ENCODE results near the gene ADAMTS16.

Gene ADAMTS16

DNA sequence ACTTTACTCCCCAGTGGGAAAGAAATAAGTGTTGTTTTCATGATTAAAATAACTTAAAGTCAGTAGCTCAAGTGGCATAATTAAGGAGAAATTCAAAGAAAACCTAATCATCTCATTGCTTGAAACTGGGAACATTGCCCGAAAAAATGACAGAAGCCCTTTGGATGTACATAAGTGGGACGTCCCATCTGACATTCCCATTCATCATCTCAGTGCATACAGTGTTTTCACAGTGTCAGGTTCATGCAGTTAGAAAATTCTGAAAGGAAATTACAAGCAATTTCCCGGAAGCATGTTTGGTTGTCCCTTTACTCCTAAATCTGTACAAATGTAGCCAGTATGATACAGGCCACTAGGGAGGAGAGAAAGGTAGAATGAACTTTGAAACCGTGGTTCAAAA lies 95.6 kb downstream of the ADAMTS16 start:
- DNase-seq, result peak; percentile 12

GRCh38 chr5:5239191-5239590 lies 99.1 kb downstream of the ADAMTS16 start:
- no peak for DNase-seq

DNA sequence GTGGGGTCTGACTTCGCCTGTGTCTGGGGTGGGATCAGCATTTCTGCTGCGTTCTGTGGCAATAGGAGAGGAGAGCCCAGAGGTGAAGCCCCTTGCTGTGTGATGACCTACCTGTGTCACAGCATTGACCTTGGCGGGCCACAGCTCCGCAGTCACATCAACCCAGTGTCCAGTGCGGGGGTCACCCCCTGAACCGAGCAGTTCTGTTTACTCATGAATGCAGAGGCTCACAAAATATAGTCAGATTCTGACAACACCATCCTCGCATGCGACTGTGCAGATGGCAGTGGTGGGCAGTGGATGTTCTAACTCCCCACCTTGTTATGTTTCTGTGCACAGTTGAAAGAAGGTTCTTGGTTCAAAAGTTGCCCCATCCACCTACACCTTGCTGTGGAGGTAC lies 100.1 kb downstream of the ADAMTS16 start:
- DNase-seq, result no peak

- DNase-seq, result no peak
Observed at GRCh38 chr5:5242056-5242455, 101.9 kb downstream of the ADAMTS16 start.

DNA sequence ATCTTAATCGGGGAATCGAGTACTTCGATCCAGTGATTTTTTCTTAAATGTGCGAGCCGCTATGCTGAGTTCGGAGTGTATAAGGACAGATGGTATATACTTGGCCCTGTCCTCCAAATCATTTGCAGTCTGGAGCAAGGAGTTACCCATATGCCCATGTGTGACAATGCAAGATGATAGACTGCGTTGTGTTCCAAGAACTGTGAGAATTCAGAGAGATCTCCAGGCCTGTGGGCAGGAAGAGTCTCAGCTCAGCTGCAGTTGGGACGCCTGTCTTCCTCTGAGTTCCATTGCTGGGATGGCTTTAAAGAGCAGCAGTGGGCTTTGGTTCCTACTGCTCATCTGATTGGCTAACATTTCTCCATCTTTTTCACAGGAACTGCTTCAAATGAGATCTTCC lies 106.6 kb downstream of the ADAMTS16 start:
- DNase-seq, result no peak

DNA sequence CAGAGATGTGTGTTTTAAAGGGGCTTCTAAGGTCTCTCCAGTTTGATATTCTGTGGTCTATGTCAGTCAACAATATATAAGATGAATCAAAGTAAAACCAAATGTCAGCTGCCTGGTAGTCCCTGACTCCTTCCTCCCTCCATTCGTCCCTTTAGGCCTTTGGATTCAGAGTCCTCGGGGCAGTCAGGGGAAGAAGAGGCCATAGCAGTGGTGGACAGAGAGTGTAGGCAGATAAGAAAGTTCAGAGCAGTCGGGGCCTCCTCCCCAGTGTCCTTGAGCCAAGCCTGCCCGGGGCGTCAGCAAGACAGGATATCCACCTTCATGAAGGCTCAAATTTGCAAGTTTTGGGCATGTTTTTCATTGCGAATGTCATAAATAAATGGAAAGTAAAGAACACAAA lies 110.6 kb downstream of the ADAMTS16 start:
- DNase-seq, result no peak

- DNase-seq, result no peak
Observed at GRCh38 chr5:5252106-5252505, 112.0 kb downstream of the ADAMTS16 start.

DNA sequence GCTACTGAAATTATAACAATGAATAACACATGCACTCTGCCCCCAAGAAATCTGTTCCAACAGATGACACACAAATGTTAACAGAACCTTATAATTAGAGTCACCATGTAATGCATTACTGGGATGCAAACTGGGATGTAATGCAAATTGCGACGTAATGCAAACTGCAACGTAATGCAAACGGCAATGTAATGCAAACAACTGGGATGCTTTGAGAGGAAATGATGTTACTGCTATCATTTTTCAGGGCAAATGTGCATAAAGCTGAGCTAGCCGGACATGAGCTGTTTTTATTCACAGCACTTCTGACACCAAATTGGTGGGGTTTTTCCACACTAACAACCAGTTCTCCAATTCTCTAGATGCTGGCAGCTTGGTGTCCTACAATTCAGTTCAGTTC lies 117.2 kb downstream of the ADAMTS16 start:
- DNase-seq, result no peak

DNA sequence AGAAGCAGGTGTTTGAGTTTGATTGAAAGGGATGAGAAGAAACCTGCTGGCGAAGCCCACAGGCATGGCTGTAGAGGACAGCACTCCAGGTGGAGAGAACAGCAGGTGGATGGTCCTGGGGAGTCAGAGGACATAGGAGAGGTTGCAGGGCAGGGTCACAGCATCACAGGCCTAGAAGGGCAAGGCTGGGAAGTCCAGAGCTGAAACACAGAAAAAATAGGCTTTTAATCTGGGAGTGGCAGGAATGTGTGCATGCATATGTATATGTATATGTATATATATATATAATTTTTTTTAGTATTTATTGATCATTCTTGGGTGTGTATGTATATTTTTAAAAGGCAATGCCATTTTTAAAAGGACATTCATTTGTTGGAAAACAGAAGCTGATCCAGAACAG lies 118.4 kb downstream of the ADAMTS16 start:
- DNase-seq, result no peak

- DNase-seq, result no peak
Observed at GRCh38 chr5:5264727-5265126, 124.6 kb downstream of the ADAMTS16 start.

DNA sequence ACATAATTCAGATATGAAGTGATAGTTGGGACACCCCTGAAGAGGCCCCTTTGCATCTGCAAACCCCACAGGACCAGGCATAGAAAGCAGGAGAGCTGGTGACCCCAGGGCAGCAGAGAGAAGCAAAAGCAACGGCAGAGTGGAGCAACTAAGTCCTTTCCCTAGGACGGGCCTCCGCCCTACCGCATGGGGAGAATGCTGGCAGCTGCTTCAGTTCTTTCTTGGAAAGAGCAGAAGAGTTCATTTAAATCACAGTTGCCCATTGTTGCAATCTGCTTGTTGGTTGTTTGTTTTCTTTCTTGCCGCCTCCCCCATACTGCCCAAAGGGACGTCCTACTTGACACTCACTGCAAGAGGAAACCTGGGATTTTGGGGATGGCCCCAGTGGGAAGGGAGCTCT lies 126.2 kb downstream of the ADAMTS16 start:
- no peak for DNase-seq

- DNase-seq, result no peak
Observed at GRCh38 chr5:5270161-5270560, 130.0 kb downstream of the ADAMTS16 start.

GRCh38 chr5:5270958-5271785 lies 131.0 kb downstream of the ADAMTS16 start:
- peak; percentile 98 for DNase-seq

DNA sequence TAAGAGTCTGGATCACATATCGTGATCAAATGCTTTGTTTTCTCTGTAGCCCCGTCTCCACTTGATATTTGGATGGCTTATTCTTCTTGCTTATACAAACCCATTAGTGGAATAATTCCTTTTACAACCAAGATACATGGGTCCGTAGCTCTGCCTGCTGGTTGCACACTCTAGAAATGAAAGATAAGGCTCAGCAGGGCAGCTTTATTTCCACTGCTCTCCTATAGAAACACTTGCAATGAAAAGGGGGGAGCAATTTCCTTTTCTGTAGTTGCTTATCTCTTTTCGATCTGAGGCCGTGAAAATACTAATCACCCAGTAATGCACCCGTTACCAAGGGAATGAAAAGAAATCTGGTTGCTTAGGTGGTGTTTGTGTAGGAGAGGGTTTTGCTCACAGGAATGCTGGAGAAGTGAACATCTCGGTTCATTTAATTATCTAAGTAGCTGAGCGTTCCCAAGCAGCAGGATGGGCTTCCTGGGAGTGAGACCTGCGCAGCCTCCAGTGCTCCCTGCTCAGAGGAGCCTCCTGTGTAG lies 131.7 kb downstream of the ADAMTS16 start:
- DNase-seq, result peak; percentile 96

GRCh38 chr5:5273398-5273797 lies 133.3 kb downstream of the ADAMTS16 start:
- no peak for DNase-seq

DNA sequence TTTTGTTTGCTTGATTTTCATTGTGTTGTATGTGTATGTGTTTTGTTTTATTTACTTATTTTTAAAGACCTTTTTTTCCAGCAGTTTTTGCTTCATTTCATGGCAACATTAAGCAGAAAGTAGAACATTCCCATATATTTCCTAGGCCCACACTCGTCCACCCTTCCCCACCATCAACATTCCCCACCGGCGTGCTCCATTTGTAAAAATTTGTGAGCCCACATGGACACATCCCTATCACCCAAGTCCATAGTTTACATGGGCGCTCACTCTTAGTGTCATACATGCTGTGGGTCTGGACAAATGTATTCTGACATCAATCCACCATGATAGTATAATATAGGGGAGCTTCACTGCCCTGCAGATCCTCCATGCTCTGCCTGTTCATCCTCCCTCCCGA lies 133.8 kb downstream of the ADAMTS16 start:
- DNase-seq, result no peak

- no peak for DNase-seq
Observed at GRCh38 chr5:5275211-5275610, 135.1 kb downstream of the ADAMTS16 start.

- no peak for DNase-seq
Observed at GRCh38 chr5:5276430-5276829, 136.3 kb downstream of the ADAMTS16 start.

DNA sequence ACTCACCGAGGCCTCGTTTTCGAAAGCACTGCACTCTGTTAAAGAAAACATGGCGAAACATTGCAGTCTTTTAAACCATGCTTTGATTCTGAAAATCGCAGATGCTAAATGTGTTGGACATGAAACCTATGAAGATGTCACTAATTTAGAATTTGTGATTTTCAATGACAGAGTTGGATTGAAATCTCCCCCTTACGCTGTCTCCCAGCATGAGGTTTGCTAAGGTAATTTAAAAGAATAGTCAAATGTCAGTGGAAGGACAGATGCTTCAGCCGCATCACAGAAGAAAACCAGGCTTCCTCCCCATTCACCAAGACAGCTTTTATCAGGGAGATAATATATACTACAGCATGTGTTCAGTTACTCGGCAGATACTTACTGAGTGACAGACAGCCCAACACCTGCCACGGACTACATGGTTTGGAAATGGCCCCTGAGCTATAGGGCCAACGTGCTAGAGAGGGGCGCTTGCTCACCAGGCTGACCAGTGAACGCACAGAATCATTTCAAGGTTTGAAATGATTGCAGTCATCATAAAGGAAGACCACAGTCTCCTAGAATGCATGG lies 136.9 kb downstream of the ADAMTS16 start:
- DNase-seq, result no peak

- no peak for DNase-seq
Observed at GRCh38 chr5:5278201-5278814, 138.2 kb downstream of the ADAMTS16 start.

DNA sequence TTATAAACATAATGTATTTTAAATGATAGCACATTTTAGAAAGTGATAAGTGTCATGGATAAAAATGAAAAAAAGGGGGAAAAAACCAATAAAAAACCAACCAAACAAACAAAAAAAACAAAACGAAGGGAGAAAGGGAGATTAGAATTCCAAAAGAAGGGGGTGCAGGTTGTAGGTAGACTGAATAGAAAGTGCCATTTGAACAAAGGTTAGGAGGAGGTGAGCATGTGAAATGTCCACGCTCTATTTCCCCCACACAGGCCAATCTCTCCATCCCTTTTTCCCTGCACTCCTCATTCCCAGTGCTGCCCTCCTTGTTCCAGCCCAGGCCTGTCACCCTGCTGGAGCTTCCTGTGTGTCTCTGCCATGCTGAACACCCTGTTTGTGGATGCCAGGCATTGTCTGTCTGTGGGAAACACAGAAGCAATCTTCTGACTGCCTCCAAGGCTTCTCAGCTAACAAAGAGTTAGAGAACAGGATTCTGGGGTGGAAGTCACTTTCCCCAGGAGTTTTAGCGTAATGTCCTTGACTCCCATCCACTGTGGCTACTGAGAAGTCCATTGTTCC lies 138.8 kb downstream of the ADAMTS16 start:
- no peak for DNase-seq

DNA sequence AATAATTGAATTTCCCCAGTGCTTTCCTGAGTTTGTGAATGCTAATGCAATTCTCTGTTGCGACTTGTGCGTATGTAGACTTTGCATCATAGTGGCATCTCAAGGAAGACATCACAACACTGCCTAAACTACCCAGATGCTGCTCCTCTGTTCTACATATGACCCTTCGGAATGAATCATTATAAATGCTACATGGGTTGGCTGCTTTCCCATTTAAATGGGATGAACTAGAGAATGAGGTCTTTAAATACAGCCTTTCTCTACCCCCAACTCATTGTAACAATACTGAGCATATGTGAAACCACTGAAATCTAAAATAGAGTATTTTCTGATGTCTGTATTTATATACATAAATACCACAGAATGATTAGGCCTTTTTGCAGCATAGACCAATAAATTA lies 145.8 kb downstream of the ADAMTS16 start:
- no peak for DNase-seq

DNA sequence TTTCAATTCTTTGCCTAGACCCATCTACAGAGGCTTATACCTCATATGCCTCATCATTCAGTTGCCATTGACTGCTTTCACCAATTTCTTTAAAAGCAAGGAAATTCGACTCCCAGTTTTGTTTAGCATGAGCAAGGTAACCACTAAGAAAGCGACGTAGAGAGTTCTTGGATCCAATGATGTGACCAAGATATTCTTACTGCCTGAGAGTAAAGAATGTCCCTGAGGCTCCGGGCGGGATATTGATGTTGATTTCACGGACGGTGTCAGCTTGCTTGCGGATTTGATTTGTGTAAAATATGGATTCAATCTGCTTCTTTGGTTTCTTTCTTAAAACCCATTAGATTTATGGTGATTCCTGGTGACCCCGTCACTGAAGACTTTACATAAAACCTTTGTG lies 147.3 kb downstream of the ADAMTS16 start:
- no peak for DNase-seq

DNA sequence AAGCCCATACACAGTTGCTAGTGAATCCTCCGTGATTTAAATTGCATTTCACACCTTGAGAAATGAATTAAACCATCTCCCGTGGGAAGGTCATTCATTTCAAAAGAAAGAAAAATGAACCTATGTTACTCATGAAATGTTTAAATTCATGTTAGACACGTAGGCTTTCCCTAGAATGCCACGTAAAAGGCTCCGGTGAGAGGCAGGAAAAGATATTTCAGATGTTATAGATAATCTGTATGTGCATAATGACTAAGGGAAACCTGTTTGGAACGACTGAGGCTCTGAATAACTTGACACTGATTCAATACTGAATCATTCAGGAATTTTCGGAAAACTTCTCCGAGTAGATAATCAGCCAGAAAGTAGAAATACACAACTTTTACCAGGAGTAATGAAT lies 148.1 kb downstream of the ADAMTS16 start:
- peak; percentile 59 for DNase-seq
